Suprapubic skin (tissue), 3 donors: ENCODE results near the gene RNASEL.

Experiments
- CTCF ChIP-seq, 2 donors: fragments of 200-600 bp in 1 of 2; fragments of 450-650 bp in 1 of 2; sonication (generic) in 1 of 2; IDR thresholded peaks; one replicate each; pipeline ENCODE4 v1.5.1; 2016 to 2019; ENCODE audit warnings: antibody characterized with exemption in 2 of 2, mild to moderate bottlenecking in 1 of 2, moderate library complexity in 1 of 2
- POLR2A ChIP-seq, 2 donors: fragments of 450-650 bp; IDR thresholded peaks; one replicate each; pipeline ENCODE4 v1.6.1; 2017; ENCODE audit warnings: antibody characterized with exemption in 2 of 2, mild to moderate bottlenecking in 2 of 2, moderate library complexity in 2 of 2

GRCh38 chr1:182630586-182630985 is 41.5 kb upstream of the RNASEL start:
- no peak for TF ChIP-seq CTCF (IDR thresholded peaks at IDR 0.05)
- no peak for TF ChIP-seq POLR2A (IDR thresholded peaks at IDR 0.05)
